RCC 7860 (cell line): ENCODE results near the gene ZFAND4.
"Not testable (repeated sequence)": the region's sequence is repeated elsewhere in the genome, so short reads cannot be mapped to it uniquely, and the experiment has no call there.

ENCODE experiments used
- DNase-seq: peaks from one replicate; pipeline ENCODE4 v3.0.0-alpha.2; 2015; ENCODE audit warnings: low spot score
- FAIRE-seq: peaks from 2 replicates; lab custom pipeline; 2012; peaks lifted over from hg19 to GRCh38; lab: Jason Lieb, UNC

ZFAND4 gene

GRCh38 chr10:45593938-45594275 is 78.7 kb downstream of the ZFAND4 start:
- no peak for DNase-seq
- FAIRE-seq, result no peak

GRCh38 chr10:45592926-45593325 is 79.6 kb downstream of the ZFAND4 start:
- no peak for DNase-seq
- no peak for FAIRE-seq

- FAIRE-seq, result no peak
- DNase-seq, result no peak
Measured at GRCh38 chr10:45592432-45592831, 80.1 kb downstream of the ZFAND4 start.

DNA sequence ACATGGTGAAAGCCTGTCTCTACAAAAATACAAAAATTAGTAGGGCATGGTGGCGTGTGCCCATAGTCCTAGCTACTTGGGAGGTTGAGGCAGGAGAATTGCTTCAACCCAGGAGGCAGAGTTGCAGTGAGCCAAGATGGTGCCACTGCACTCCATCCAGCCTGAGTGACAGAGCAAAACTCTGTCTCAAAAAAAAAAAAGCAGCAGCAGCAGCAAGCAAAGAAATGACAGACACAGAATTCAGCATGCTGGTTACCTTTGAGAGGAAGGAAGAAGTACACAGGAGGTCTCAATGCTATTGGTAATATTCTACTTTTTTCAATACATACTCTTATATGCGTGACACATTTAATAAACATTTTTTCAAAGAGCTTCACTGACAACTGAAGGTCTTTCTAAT is 81.3 kb downstream of the ZFAND4 start:
- no peak for DNase-seq
- no peak for FAIRE-seq

GRCh38 chr10:45589868-45590267 is 82.7 kb downstream of the ZFAND4 start:
- FAIRE-seq (no peak), DNase-seq (no peak)

DNA sequence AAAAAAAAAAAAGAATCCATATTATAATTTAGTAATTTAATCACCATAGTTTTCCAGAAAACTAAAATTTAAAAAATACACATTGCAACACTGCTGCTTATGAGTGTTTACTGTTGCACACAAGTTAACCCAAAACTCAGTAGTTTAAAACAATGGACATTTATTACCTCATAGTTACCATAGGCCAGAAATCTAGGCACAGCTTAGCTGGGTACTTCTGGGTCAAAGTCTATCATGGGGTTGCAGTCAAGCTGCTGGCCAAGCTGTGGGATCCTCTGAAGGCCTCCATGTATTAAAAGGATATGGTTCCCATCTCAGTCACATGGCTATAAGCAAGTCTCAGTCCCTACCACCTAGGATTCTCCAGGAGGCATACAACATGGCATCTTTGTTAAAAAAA is 83.6 kb downstream of the ZFAND4 start:
- FAIRE-seq (no peak), DNase-seq (no peak)

GRCh38 chr10:45586028-45586824 is 86.3 kb downstream of the ZFAND4 start:
- no peak for DNase-seq
- no peak for FAIRE-seq

DNA sequence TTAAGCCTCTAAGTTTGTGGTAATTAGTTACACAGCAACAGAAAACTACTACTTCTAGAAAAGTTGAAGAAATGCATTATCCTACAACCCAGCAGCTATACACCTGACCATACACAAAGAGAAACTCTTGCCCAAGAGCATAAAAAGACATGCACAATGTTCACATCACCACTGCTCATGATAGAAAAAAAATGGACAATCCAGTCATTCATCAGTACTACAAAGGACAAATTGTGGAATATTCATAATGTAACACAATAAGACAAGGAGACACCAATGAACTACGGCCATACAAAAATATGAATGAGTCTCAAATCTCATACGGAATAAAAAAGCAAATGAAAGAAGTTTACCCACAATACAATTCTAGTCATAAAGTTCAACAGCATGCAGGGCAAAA is 87.4 kb downstream of the ZFAND4 start:
- DNase-seq (no peak), FAIRE-seq (no peak)

GRCh38 chr10:45582386-45582781 is 90.2 kb downstream of the ZFAND4 start:
- FAIRE-seq (no peak), DNase-seq (no peak)

GRCh38 chr10:45581582-45582385 is 90.8 kb downstream of the ZFAND4 start:
- FAIRE-seq, result no peak

GRCh38 chr10:45581216-45581549 is 91.4 kb downstream of the ZFAND4 start:
- FAIRE-seq (no peak), DNase-seq (no peak)

More at GRCh38 chr10:45581582-45582385, 90.8 kb downstream of the ZFAND4 start:
- DNase-seq, result no peak

DNA sequence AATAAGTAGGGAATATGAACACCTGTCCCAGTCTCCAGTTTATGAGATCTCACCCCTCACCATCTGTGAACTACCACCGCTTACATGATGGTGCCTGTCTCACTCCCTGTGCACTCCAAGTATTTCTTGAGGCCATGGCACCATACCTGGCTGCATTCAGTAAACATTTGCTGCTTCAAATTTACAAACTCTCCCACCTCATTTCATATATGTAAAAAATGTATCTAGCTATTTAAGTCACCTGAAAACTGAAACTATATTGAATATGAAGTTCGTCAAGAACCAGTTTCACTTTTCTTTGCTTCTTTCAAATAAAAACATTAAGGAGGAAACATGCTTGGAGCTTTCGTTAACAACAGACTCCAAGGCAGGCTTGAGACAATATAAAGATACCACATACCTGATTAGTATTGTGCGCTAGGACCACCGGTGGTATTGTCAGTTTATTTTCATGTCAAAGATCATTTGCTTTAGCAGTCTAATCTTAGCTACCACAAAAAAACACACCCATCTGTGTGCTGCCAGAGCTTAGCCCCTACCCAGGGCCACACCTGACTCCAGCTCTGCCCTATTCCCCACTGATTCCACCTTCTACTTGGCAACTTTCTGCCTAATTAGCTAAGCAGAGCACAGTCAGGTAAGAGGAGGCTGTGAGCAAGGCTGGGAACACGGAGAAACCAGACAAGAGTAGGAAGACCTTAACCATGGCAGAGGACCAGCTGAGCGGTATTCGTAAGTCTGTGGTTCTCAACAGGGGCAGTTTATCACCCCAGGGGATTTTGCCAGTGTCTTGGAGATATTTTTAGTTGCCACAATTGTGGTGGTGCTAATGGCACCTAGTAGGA is 92.0 kb downstream of the ZFAND4 start:
- FAIRE-seq (no peak), DNase-seq (no peak)

- DNase-seq (no peak), FAIRE-seq (no peak)
Measured at GRCh38 chr10:45578384-45578971, 94.1 kb downstream of the ZFAND4 start.

DNA sequence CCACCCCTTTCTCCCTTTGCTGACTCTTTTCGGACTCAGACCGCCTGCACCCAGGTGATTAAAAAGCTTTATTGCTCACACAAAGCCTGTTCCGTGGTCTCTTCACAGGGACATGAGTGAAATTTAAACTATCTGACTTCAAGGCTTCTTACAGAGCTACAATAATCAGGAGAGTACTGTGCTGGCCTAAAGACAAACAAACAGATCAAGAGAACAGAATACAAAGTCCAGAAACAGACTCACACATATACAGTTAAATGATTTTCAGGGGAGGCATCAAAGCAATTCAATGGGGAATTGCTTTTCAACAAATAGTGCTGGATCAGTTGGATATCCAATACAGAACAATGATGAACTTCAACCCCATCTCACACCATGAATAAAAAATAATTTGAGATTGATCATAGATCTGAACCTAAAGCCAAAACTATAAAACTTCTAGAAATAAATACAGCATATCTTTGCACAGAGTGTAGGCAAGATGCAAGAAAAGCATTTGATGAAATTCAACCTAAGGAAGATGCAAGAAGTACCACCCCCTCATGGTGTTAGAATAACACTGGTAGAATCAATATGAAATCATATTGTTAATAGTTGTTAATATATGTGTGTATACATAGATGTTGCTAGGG is 96.5 kb downstream of the ZFAND4 start:
- no peak for FAIRE-seq
- no peak for DNase-seq

DNA sequence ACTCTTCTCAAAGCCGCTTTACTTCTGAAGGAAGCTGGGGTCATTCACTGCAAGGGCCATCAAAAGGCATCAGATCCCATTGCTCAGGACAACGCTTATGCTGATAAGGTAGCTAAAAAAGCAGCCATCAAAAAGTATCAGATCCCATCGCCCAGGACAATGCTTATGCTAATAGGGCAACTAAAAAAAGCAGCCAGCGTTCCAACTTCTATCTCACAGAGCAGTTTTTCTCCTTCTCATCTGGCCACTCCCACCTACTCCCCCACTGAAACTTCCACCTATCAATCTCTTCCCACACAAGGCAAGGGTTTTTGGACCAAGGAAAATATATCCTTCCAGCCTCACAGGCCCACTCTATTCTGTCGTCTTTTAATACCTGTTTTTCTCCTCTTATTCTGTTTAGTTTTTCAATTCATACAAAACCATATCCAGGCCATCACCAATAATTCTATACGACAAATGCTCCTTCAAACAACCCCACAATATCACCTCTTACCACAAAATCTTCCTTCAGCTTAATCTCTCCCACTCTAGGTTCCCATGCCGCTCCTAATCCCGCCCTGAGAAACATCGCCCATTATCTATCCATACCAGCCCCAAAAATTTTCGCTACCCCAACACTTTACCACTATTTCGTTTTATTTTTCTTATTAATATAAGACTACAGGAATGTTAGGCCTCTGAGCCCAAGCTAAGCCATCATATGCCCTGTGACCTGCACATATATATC is 97.4 kb downstream of the ZFAND4 start:
- not testable (repeated sequence) for DNase-seq, FAIRE-seq

DNA sequence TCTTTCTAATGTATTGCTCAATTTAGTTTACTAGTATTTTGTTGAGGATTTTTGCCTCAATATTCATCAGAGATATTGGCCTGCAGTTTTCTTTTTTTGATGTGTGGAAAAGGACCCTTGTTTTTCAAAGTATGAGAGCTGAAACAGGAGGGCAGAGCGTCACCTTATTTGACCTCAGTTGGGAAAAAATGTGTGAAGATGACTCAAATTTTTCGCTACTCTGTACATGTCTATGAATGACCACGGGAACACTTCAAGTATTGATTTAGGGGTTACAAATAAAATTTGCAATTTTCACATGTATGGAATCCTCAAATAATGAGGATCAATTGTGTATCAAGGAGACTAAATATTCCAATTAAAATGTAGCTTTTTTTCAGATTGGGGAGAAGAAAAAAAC is 103.1 kb downstream of the ZFAND4 start:
- FAIRE-seq, result no peak
- DNase-seq, result no peak

GRCh38 chr10:45566415-45566814 is 106.2 kb downstream of the ZFAND4 start:
- FAIRE-seq, result no peak
- no peak for DNase-seq
